Astrocyte of the spinal cord (primary cell): ENCODE results near the gene KIF5C.

Experiments
- DNase-seq: peaks from one replicate; pipeline ENCODE4 v3.0.0; 2011; ENCODE audit warnings: low read depth, low spot score
- H3K4me3 ChIP-seq: 2 replicates; pipeline ENCODE4 v1.5.1; 2011; ENCODE audit warnings: low read depth, mild to moderate bottlenecking, low read length, moderate library complexity
- CTCF ChIP-seq: IDR thresholded peaks from 2 replicates; pipeline ENCODE4 v1.5.1; 2012; ENCODE audit warnings: low read depth, mild to moderate bottlenecking, low read length, inconsistent platforms
- in situ Hi-C: cut with HindIII; loops from 2 replicates; pipeline ENCODE4 v1.10.0; 2017; ENCODE audit warnings: low sequenced_read_pairs

The KIF5C gene

GRCh38 chr2:148903979-148904378 is 29.0 kb downstream of the KIF5C start:
- no peak overlapping the region for H3K4me3 ChIP-seq
- TF ChIP-seq CTCF, result no peak
- DNase-seq, result no peak
- in situ Hi-C loops, result no loop called here

GRCh38 chr2:148906124-148906523 is 31.1 kb downstream of the KIF5C start:
- TF ChIP-seq CTCF, result no peak
- DNase-seq, result no peak
- no peak overlapping the region for H3K4me3 ChIP-seq
- in situ Hi-C loops, result no loop called here

GRCh38 chr2:148907085-148907785 is 32.2 kb downstream of the KIF5C start:
- in situ Hi-C loops, result no loop called here
- no peak overlapping the region for H3K4me3 ChIP-seq

GRCh38 chr2:148909114-148909513 is 34.1 kb downstream of the KIF5C start:
- no peak for DNase-seq
- H3K4me3 ChIP-seq, result no peak overlapping the region
- in situ Hi-C loops, result no loop called here
- TF ChIP-seq CTCF, result no peak

More at GRCh38 chr2:148907085-148907785, 32.2 kb downstream of the KIF5C start:
- TF ChIP-seq CTCF, result no peak
- DNase-seq, result no peak

GRCh38 chr2:148913061-148913460 is 38.0 kb downstream of the KIF5C start:
- in situ Hi-C loops, result no loop called here
- H3K4me3 ChIP-seq, result no peak overlapping the region
- no peak for TF ChIP-seq CTCF
- no peak for DNase-seq

- no peak overlapping the region for H3K4me3 ChIP-seq
- no peak for DNase-seq
- in situ Hi-C loops, result no loop called here
- no peak for TF ChIP-seq CTCF
These were observed 38.5 kb downstream of the KIF5C start for GRCh38 chr2:148913492-148913891.
